Measurements from ENCODE around the gene EFCAB6. TPM values are rescaled to one million over a fixed set of nuclear protein-coding genes. Genes with fewer than 3 reads are reported as not detected.

EFCAB6 gene
- total and polyA plus RNA-seq, 4 donors = 0.14 to 2.1 (median 0.53) TPM

GRCh38 chr22:43533656-43534428 is 278.3 kb downstream of the EFCAB6 start:
- H3K36me3 ChIP-seq (ENCODE audit: control insufficient read depth in 4 of 4, insufficient read depth in 3 of 4, low read depth in 1 of 4, low read length in 3 of 4) = no peaks in the 10 kb centered on the region
- no peak for DNase-seq (ENCODE audit: low spot score)
- no peaks in the 10 kb centered on the region for H3K27me3 ChIP-seq (ENCODE audit: control insufficient read depth in 4 of 4, insufficient read depth in 4 of 4, low read length in 3 of 4)
- H3K27ac ChIP-seq (ENCODE audit: low read depth in 1 of 2, low read length in 2 of 2) = no peak overlapping the region
- no peak overlapping the region for H3K9ac ChIP-seq (ENCODE audit: low read depth in 1 of 2, low read length in 2 of 2)
- TF ChIP-seq SP1 (IDR thresholded peaks at IDR 0.05) (no peak), YY1 (IDR thresholded peaks at IDR 0.05) (no peak), FOXA1 (IDR thresholded peaks at IDR 0.05) (no peak)
- no peaks in the 10 kb centered on the region for H3K9me3 ChIP-seq (ENCODE audit: control insufficient read depth in 4 of 4, low read length in 3 of 4)
- WGBS = 95% methylated on average over 10 of the region's 10 CpGs
- H3K4me1 ChIP-seq (ENCODE audit: control insufficient read depth in 4 of 4, insufficient read depth in 4 of 4, low read length in 3 of 4) = no peaks in the 10 kb centered on the region
- no peak overlapping the region for H3K4me3 ChIP-seq (ENCODE audit: low read depth in 1 of 3, low read length in 3 of 3)

- WGBS = 90% methylated on average over 3 of the region's 3 CpGs
- TF ChIP-seq EGR1 (IDR thresholded peaks at IDR 0.05; ENCODE audit: low read depth in 2 of 2) = no peak
- TF ChIP-seq HNF4A (conservative IDR thresholded peaks at IDR 0.05) = no peak
- no peak for TF ChIP-seq ATF3 (IDR thresholded peaks at IDR 0.05)
- no peak for TF ChIP-seq NR2F2 (IDR thresholded peaks at IDR 0.05)
- no peak for TF ChIP-seq JUND (IDR thresholded peaks at IDR 0.05)
- no peak for TF ChIP-seq CTCF (IDR thresholded peaks at IDR 0.05; ENCODE audit: low read depth, low read length, missing input control)
- no peak for TF ChIP-seq SP1 (IDR thresholded peaks at IDR 0.05)
- TF ChIP-seq FOXA1 (IDR thresholded peaks at IDR 0.05) = no peak
- no peak for TF ChIP-seq TAF1 (conservative IDR thresholded peaks at IDR 0.05)
- TF ChIP-seq RAD21 (IDR thresholded peaks at IDR 0.05) = no peak
- no peak for TF ChIP-seq FOXA2 (IDR thresholded peaks at IDR 0.05)
- H3K27ac ChIP-seq (ENCODE audit: low read depth in 1 of 2, low read length in 2 of 2) = no peak overlapping the region
Measured at GRCh38 chr22:43533156-43533530, 279.0 kb downstream of the EFCAB6 start.

GRCh38 chr22:43532301-43533155 is 279.6 kb downstream of the EFCAB6 start:
- no peak overlapping the region for H3K9ac ChIP-seq (ENCODE audit: low read depth in 1 of 2, low read length in 2 of 2)
- H3K27ac ChIP-seq (ENCODE audit: low read depth in 1 of 2, low read length in 2 of 2) = no peak overlapping the region
- H3K9me3 ChIP-seq (ENCODE audit: control insufficient read depth in 4 of 4, low read length in 3 of 4) = no peaks in the 10 kb centered on the region
- no peak for DNase-seq (ENCODE audit: low spot score)
- no peaks in the 10 kb centered on the region for H3K4me1 ChIP-seq (ENCODE audit: control insufficient read depth in 4 of 4, insufficient read depth in 4 of 4, low read length in 3 of 4)
- H3K36me3 ChIP-seq (ENCODE audit: control insufficient read depth in 4 of 4, insufficient read depth in 3 of 4, low read depth in 1 of 4, low read length in 3 of 4) = no peaks in the 10 kb centered on the region
- TF ChIP-seq MAX (IDR thresholded peaks at IDR 0.05) = no peak
- no peak for TF ChIP-seq ATF3 (IDR thresholded peaks at IDR 0.05)
- TF ChIP-seq EGR1 (IDR thresholded peaks at IDR 0.05; ENCODE audit: low read depth in 2 of 2) = no peak
- TF ChIP-seq RAD21 (IDR thresholded peaks at IDR 0.05) = no peak
- TF ChIP-seq ZBTB33 (IDR thresholded peaks at IDR 0.05) = no peak
- no peak for TF ChIP-seq RXRA (IDR thresholded peaks at IDR 0.05)
- no peak for TF ChIP-seq HNF4A (conservative IDR thresholded peaks at IDR 0.05)
- TF ChIP-seq FOXA1 (IDR thresholded peaks at IDR 0.05) = no peak
- no peak for TF ChIP-seq NR2F2 (IDR thresholded peaks at IDR 0.05)
- no peak for TF ChIP-seq YY1 (IDR thresholded peaks at IDR 0.05)
- H3K27me3 ChIP-seq (ENCODE audit: control insufficient read depth in 4 of 4, insufficient read depth in 4 of 4, low read length in 3 of 4) = no peaks in the 10 kb centered on the region
- no peak overlapping the region for H3K4me3 ChIP-seq (ENCODE audit: low read depth in 1 of 3, low read length in 3 of 3)
- WGBS = 89% methylated on average over 17 of the region's 17 CpGs

More at GRCh38 chr22:43533156-43533530, 279.0 kb downstream of the EFCAB6 start:
- no peaks in the 10 kb centered on the region for H3K9me3 ChIP-seq (ENCODE audit: control insufficient read depth in 4 of 4, low read length in 3 of 4)
- no peak overlapping the region for H3K4me3 ChIP-seq (ENCODE audit: low read depth in 1 of 3, low read length in 3 of 3)
- no peak overlapping the region for H3K9ac ChIP-seq (ENCODE audit: low read depth in 1 of 2, low read length in 2 of 2)
- no peaks in the 10 kb centered on the region for H3K4me1 ChIP-seq (ENCODE audit: control insufficient read depth in 4 of 4, insufficient read depth in 4 of 4, low read length in 3 of 4)
- no peaks in the 10 kb centered on the region for H3K36me3 ChIP-seq (ENCODE audit: control insufficient read depth in 4 of 4, insufficient read depth in 3 of 4, low read depth in 1 of 4, low read length in 3 of 4)
- DNase-seq (ENCODE audit: low spot score) = no peak
- H3K27me3 ChIP-seq (ENCODE audit: control insufficient read depth in 4 of 4, insufficient read depth in 4 of 4, low read length in 3 of 4) = no peaks in the 10 kb centered on the region
